Measurements from ENCODE around the gene ARHGAP44. TPM values are rescaled to one million over a fixed set of nuclear protein-coding genes. Genes with fewer than 3 reads are reported as not detected.
"Not testable (repeated sequence)": the region's sequence is repeated elsewhere in the genome, so short reads cannot be mapped to it uniquely, and the experiment has no call there.

The ARHGAP44 gene
- total RNA-seq, 1 donor from 2014 or later, result 6.9 TPM

DNA sequence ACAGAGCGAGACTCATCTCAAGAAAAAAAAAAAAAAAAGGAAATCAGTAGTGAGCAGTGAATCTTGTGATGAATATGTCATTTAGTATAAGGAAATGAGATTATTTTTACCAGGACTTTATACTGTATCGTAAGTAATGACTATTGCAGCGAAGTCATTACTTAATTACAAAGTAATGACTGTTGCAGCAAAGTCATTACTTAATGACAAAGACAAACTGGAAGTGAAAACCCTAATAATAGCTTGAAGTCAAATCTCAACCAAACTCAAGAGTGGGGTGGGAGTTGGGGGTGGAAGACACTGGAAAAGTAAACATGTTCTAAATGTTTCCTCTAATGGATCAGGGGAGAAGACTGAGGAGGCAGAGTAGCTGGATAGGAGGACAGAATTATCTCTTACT is 76.5 kb downstream of the ARHGAP44 start:
- H3K27ac Mint-ChIP-seq, result no peak overlapping the region
- DNase-seq (no peak), ATAC-seq (ENCODE audit: low read depth) (no peak)
- intact Hi-C loops (cut with micrococcal nuclease), result no loop called here
- ChIA-PET CTCF (no interaction called here), POLR2A (no interaction called here)
- H3K4me3 Mint-ChIP-seq, result no peak overlapping the region
- no peaks in the 10 kb centered on the region for H3K27me3 Mint-ChIP-seq
- no peaks in the 10 kb centered on the region for H3K9me3 Mint-ChIP-seq
- H3K4me1 Mint-ChIP-seq, result peaks cover 11% of the 10 kb centered on the region
- TF ChIP-seq, protein P1, sequence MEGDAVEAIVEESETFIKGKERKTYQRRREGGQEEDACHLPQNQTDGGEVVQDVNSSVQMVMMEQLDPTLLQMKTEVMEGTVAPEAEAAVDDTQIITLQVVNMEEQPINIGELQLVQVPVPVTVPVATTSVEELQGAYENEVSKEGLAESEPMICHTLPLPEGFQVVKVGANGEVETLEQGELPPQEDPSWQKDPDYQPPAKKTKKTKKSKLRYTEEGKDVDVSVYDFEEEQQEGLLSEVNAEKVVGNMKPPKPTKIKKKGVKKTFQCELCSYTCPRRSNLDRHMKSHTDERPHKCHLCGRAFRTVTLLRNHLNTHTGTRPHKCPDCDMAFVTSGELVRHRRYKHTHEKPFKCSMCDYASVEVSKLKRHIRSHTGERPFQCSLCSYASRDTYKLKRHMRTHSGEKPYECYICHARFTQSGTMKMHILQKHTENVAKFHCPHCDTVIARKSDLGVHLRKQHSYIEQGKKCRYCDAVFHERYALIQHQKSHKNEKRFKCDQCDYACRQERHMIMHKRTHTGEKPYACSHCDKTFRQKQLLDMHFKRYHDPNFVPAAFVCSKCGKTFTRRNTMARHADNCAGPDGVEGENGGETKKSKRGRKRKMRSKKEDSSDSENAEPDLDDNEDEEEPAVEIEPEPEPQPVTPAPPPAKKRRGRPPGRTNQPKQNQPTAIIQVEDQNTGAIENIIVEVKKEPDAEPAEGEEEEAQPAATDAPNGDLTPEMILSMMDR (IDR thresholded peaks at IDR 0.05), result no peak
- no peaks in the 10 kb centered on the region for H3K36me3 Mint-ChIP-seq (ENCODE audit: low read depth)

- H3K4me3 Mint-ChIP-seq, result no peak overlapping the region
- no peaks in the 10 kb centered on the region for H3K27me3 Mint-ChIP-seq
- peaks cover 11% of the 10 kb centered on the region for H3K4me1 Mint-ChIP-seq
- CTCF ChIA-PET, result no interaction called here
- TF ChIP-seq, protein P1 (IDR thresholded peaks at IDR 0.05), result no peak
- intact Hi-C loops (cut with micrococcal nuclease), result no loop called here
- no peak for DNase-seq
- H3K36me3 Mint-ChIP-seq (ENCODE audit: low read depth), result no peaks in the 10 kb centered on the region
- POLR2A ChIA-PET, result no interaction called here
- ATAC-seq (ENCODE audit: low read depth), result no peak
- no peaks in the 10 kb centered on the region for H3K9me3 Mint-ChIP-seq
- no peak overlapping the region for H3K27ac Mint-ChIP-seq
Measured at GRCh38 chr17:12866244-12866643, 76.9 kb downstream of the ARHGAP44 start.

- Mint-ChIP-seq H3K4me1 (peaks cover 11% of the 10 kb centered on the region), H3K4me3 (no peak overlapping the region), H3K27ac (no peak overlapping the region), H3K9me3 (peaks cover 11% of the 10 kb centered on the region), H3K36me3 (ENCODE audit: low read depth) (no peaks in the 10 kb centered on the region), H3K27me3 (no peaks in the 10 kb centered on the region)
- TF ChIP-seq, protein P1 (IDR thresholded peaks at IDR 0.05), result no peak
- intact Hi-C loops (cut with micrococcal nuclease), result no loop called here
- POLR2A ChIA-PET, result no interaction called here
- ATAC-seq (ENCODE audit: low read depth), result no peak
- no peak for DNase-seq
- CTCF ChIA-PET, result no interaction called here
Measured at GRCh38 chr17:12867726-12868125, 78.4 kb downstream of the ARHGAP44 start.

- H3K27ac Mint-ChIP-seq; DNase-seq; H3K36me3 Mint-ChIP-seq (ENCODE audit: low read depth); H3K4me1 Mint-ChIP-seq; intact Hi-C loops (cut with micrococcal nuclease); H3K4me3 Mint-ChIP-seq; CTCF ChIA-PET; H3K27me3 Mint-ChIP-seq; ATAC-seq (ENCODE audit: low read depth); POLR2A ChIA-PET: not testable (repeated sequence)
- H3K9me3 Mint-ChIP-seq, result peaks cover 16% of the 10 kb centered on the region
Measured at GRCh38 chr17:12873415-12874125, 84.3 kb downstream of the ARHGAP44 start.

GRCh38 chr17:12877953-12878669 is 88.8 kb downstream of the ARHGAP44 start:
- H3K4me1 Mint-ChIP-seq, result no peaks in the 10 kb centered on the region
- DNase-seq, result no peak
- no peak overlapping the region for H3K27ac Mint-ChIP-seq
- ChIA-PET CTCF (no interaction called here), POLR2A (no interaction called here)
- no peak overlapping the region for H3K4me3 Mint-ChIP-seq
- no peak for ATAC-seq (ENCODE audit: low read depth)
- intact Hi-C loops (cut with micrococcal nuclease), result no loop called here
- no peaks in the 10 kb centered on the region for H3K27me3 Mint-ChIP-seq
- TF ChIP-seq, protein P1 (IDR thresholded peaks at IDR 0.05), result no peak
- H3K36me3 Mint-ChIP-seq (ENCODE audit: low read depth), result no peaks in the 10 kb centered on the region
- peaks cover 4% of the 10 kb centered on the region for H3K9me3 Mint-ChIP-seq

GRCh38 chr17:12879096-12879495 is 89.8 kb downstream of the ARHGAP44 start:
- H3K36me3 Mint-ChIP-seq (ENCODE audit: low read depth); H3K4me1 Mint-ChIP-seq; H3K27me3 Mint-ChIP-seq; CTCF ChIA-PET; intact Hi-C loops (cut with micrococcal nuclease); POLR2A ChIA-PET; H3K27ac Mint-ChIP-seq; H3K9me3 Mint-ChIP-seq; H3K4me3 Mint-ChIP-seq; ATAC-seq (ENCODE audit: low read depth); DNase-seq: not testable (repeated sequence)
